H1 (cell line): ENCODE results near the gene PRRC2C.

Source experiments
- CEBPB ChIP-seq: IDR thresholded peaks from 2 replicates; pipeline ENCODE4 v1.6.1; 2012; ENCODE audit warnings: low read depth, low read length
- CREB1 ChIP-seq: IDR thresholded peaks from 2 replicates; pipeline ENCODE4 v1.6.1; 2012; ENCODE audit warnings: inconsistent platforms
- EZH2 ChIP-seq: fragments of 200-600 bp; sonication (generic); IDR thresholded peaks from 2 replicates; pipeline ENCODE4 v1.7.1; 2012; ENCODE audit warnings: low read depth, mild to moderate bottlenecking, moderate library complexity, low read length, inconsistent platforms; ENCODE audit not compliant: severe bottlenecking
- GABPA ChIP-seq: IDR thresholded peaks from 2 replicates; pipeline ENCODE4 v1.6.1; 2011; ENCODE audit warnings: mild to moderate bottlenecking, low read length, moderate library complexity, borderline replicate concordance; ENCODE audit not compliant: insufficient read depth
- MAFK ChIP-seq: IDR thresholded peaks from 2 replicates; pipeline ENCODE4 v1.6.1; 2012; ENCODE audit warnings: low read depth, mild to moderate bottlenecking, improper control_type of control experiment, low read length
- POLR2A ChIP-seq, 2 experiments: IDR thresholded peaks; 1 replicate in 1 of 2; 2 replicates in 1 of 2; pipeline ENCODE4 v1.6.1; 2011; ENCODE audit warnings: low read depth in 2 of 2, low read length in 2 of 2, mild to moderate bottlenecking in 2 of 2; ENCODE audit errors: control extremely low read depth in 1 of 2
- POLR2AphosphoS5 ChIP-seq: IDR thresholded peaks from 2 replicates; pipeline ENCODE4 v1.6.1; 2011; ENCODE audit warnings: low read depth, low read length
- RAD21 ChIP-seq, 2 experiments: IDR thresholded peaks in 1 of 2; conservative IDR thresholded peaks in 1 of 2; 2 replicates each; pipeline ENCODE4 v1.6.1; 2011; ENCODE audit warnings: low read depth in 2 of 2, low read length in 2 of 2, improper control_type of control experiment in 1 of 2, inconsistent platforms in 1 of 2, mild to moderate bottlenecking in 1 of 2, moderate library complexity in 1 of 2
- SP1 ChIP-seq: IDR thresholded peaks from 2 replicates; pipeline ENCODE4 v1.6.1; 2011; ENCODE audit warnings: low read depth, low read length
- SP4 ChIP-seq: IDR thresholded peaks from 2 replicates; pipeline ENCODE4 v1.6.1; 2012; ENCODE audit warnings: low read length, inconsistent platforms
- TAF1 ChIP-seq: IDR thresholded peaks from 2 replicates; pipeline ENCODE4 v1.6.1; 2011; ENCODE audit warnings: mild to moderate bottlenecking, low read depth, low read length
- TF ChIP-seq, protein P1 (sequence below), 3 experiments: IDR thresholded peaks; 1 replicate in 2 of 3; 2 replicates in 1 of 3; pipeline versions ENCODE4 v1.5.1 to v1.6.1; 2011; ENCODE audit warnings: low read length in 3 of 3, mild to moderate bottlenecking in 3 of 3, inconsistent platforms in 2 of 3, low read depth in 1 of 3, moderate library complexity in 1 of 3; ENCODE audit not compliant: insufficient read depth in 1 of 3; ENCODE audit errors: control extremely low read depth in 1 of 3
- TF ChIP-seq, protein P2 (sequence below): IDR thresholded peaks from 2 replicates; pipeline ENCODE4 v1.6.1; 2012; ENCODE audit warnings: inconsistent platforms

DNA sequence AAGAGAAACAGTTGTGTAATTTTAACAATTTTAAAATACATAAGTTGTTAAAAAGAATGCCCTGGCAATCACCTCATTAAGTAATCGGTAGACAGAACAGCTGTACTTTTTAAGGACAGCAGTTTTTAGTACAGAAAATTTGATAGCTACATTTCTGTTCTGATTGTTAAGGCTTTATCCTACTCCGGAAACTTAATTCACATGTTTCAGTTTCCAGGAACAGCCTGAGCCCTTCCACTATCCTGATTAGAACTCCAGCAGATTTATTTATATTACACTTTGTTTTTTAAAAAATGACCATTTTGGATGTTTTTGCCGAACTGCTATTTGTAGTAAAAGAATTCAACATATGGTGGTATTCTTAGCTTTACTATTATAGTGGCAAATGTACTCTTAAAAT is 8.7 kb downstream of the PRRC2C start:
- TF ChIP-seq MAFK: no peak
- TF ChIP-seq, protein P1, sequence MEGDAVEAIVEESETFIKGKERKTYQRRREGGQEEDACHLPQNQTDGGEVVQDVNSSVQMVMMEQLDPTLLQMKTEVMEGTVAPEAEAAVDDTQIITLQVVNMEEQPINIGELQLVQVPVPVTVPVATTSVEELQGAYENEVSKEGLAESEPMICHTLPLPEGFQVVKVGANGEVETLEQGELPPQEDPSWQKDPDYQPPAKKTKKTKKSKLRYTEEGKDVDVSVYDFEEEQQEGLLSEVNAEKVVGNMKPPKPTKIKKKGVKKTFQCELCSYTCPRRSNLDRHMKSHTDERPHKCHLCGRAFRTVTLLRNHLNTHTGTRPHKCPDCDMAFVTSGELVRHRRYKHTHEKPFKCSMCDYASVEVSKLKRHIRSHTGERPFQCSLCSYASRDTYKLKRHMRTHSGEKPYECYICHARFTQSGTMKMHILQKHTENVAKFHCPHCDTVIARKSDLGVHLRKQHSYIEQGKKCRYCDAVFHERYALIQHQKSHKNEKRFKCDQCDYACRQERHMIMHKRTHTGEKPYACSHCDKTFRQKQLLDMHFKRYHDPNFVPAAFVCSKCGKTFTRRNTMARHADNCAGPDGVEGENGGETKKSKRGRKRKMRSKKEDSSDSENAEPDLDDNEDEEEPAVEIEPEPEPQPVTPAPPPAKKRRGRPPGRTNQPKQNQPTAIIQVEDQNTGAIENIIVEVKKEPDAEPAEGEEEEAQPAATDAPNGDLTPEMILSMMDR (IDR thresholded peaks at IDR 0.05; ENCODE audit: control extremely low read depth in 1 of 3, insufficient read depth in 1 of 3, low read depth in 1 of 3, low read length in 3 of 3): no peak
- TF ChIP-seq CEBPB: no peak
- no peak for TF ChIP-seq POLR2A (IDR thresholded peaks at IDR 0.05; ENCODE audit: control extremely low read depth in 1 of 2, low read depth in 2 of 2, low read length in 2 of 2)
- no peak for TF ChIP-seq CREB1
- no peak for TF ChIP-seq RAD21 (IDR thresholded peaks at IDR 0.05 in 1 of 2, conservative IDR thresholded peaks at IDR 0.05 in 1 of 2; ENCODE audit: low read depth in 2 of 2, low read length in 2 of 2)
- no peak for TF ChIP-seq SP4
- TF ChIP-seq, protein P2, sequence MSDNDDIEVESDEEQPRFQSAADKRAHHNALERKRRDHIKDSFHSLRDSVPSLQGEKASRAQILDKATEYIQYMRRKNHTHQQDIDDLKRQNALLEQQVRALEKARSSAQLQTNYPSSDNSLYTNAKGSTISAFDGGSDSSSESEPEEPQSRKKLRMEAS: no peak
- TF ChIP-seq GABPA: no peak
- TF ChIP-seq POLR2AphosphoS5: no peak
- TF ChIP-seq SP1: no peak
- no peak for TF ChIP-seq TAF1
- TF ChIP-seq EZH2: no peak
